Upper lobe of left lung (tissue), 6 donors: ENCODE results near the gene TDP2. TPM values are rescaled to one million over a fixed set of nuclear protein-coding genes. Genes with fewer than 3 reads are reported as not detected.
A peak's percentile ranks its signal among the peaks of the same experiment; 100 is the strongest.

Source experiments
- ATAC-seq, 2 donors: fragments of 200-7000 bp; cut with Tn5 transposase; one replicate each; pipeline ENCODE4 v1.9.1; 2022; ENCODE audit warnings: mild to moderate bottlenecking in 2 of 2, moderate library complexity in 2 of 2; ENCODE audit not compliant: low FRiP score in 2 of 2
- DNase-seq, 2 donors: peaks; one replicate each; pipeline ENCODE4 v3.0.0-alpha.2; 2019 to 2020
- H3K27ac ChIP-seq, 4 donors: fragments of 200-600 bp; sonication (generic); one replicate each; pipeline ENCODE4 v1.5.1; 2016 to 2019
- H3K27me3 ChIP-seq, 4 donors: fragments of 200-600 bp; sonication (generic); one replicate each; pipeline ENCODE4 v1.5.1; 2017 to 2019
- H3K36me3 ChIP-seq, 4 donors: fragments of 200-600 bp; sonication (generic); one replicate each; pipeline ENCODE4 v1.5.1; 2016 to 2019
- H3K4me1 ChIP-seq, 4 donors: fragments of 200-600 bp; sonication (generic); one replicate each; pipeline ENCODE4 v1.5.1; 2018 to 2019
- H3K4me3 ChIP-seq, 4 donors: fragments of 200-600 bp; sonication (generic); one replicate each; pipeline ENCODE4 v1.5.1; 2017 to 2019; ENCODE audit warnings: mild to moderate bottlenecking in 2 of 4, moderate library complexity in 1 of 4
- H3K9me3 ChIP-seq, 4 donors: fragments of 200-600 bp; sonication (generic); one replicate each; pipeline ENCODE4 v1.5.1; 2018 to 2019
- CTCF ChIP-seq, 6 experiments: fragments of 450-650 bp in 4 of 6; fragments of 200-600 bp in 2 of 6; sonication (generic) in 2 of 6; IDR thresholded peaks; one replicate each; pipeline ENCODE4 v1.5.1; 2016 to 2019; ENCODE audit warnings: antibody characterized with exemption in 6 of 6
- EP300 ChIP-seq, 4 donors: sonication (generic); formaldehyde crosslinking; IDR thresholded peaks; one replicate each; pipeline ENCODE4 v1.5.1; 2017; ENCODE audit warnings: antibody characterized with exemption in 4 of 4, control low read depth in 2 of 4
- POLR2A ChIP-seq, 4 donors: fragments of 450-650 bp; IDR thresholded peaks; one replicate each; pipeline ENCODE4 v1.5.1; 2016 to 2017; ENCODE audit warnings: antibody characterized with exemption in 4 of 4, mild to moderate bottlenecking in 2 of 4
- POLR2AphosphoS5 ChIP-seq, 2 donors: sonication (generic); formaldehyde crosslinking; IDR thresholded peaks; one replicate each; pipeline ENCODE4 v1.5.1; 2017; ENCODE audit warnings: antibody characterized with exemption in 2 of 2
- WGBS, 2 donors: methylation state at CpG; one replicate each; pipeline ENCODE4 v1.1.5; 2017 to 2018; 5-methylcytosine and 5-hydroxymethylcytosine counted together
- total RNA-seq, 6 donors: library from RNA; depleted of rRNA in 4 of 6; stranded (reverse); fragments of >200 nt in 4 of 6; gene quantifications; one replicate each; pipeline versions ENCODE4 v1.1.0 to v1.2.1, GENCODE V29; 2016 to 2021
- donor health status: DM: no; HTN: no; CAD: no; lungs with moderate emphysema.
- donor health status: DM: no; HTN: yes; CAD: no; lungs with severe emphysema.

TDP2 gene
- total RNA-seq, 6 donors from 2014 or later, result 33.8 to 101 (median 37.0) TPM

DNA sequence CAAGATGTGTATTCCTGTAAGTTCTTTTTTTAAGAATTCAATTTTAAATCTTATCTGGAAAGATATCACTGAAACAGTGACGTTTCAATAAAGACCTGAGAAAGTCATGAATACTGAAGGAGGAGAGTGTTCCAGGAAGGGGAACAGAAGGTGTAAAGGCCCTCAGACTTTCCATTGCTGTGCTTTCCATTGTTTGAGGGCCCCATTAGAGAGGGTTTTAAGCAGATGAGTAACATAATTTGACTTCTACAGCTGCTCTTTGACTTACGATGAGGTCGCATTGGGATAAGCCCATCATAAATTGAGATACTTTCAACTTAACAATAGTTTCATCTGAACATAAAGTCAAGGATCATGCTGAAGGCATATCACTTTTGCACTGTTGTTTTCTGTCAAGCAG lies 24.9 kb upstream of the TDP2 start:
- Histone ChIP-seq H3K4me1 (peaks cover 0 to 7% (median 0%) of the 10 kb centered on the region in 4 donors), H3K9me3 (no peaks in the 10 kb centered on the region), H3K36me3 (no peaks in the 10 kb centered on the region), H3K4me3 (no peak overlapping the region), H3K27me3 (no peaks in the 10 kb centered on the region), H3K27ac (no peak overlapping the region)
- ATAC-seq (no peak), DNase-seq (no peak)
- 86 to 92% methylated on average over 3 of the region's 3 CpGs for whole genome bisulfite sequencing, 2 donors
- TF ChIP-seq EP300 (IDR thresholded peaks at IDR 0.05) (no peak), POLR2A (IDR thresholded peaks at IDR 0.05) (no peak), CTCF (IDR thresholded peaks at IDR 0.05) (no peak), POLR2AphosphoS5 (IDR thresholded peaks at IDR 0.05) (no peak)

- Histone ChIP-seq H3K4me1 (peaks cover 0 to 5% (median 0%) of the 10 kb centered on the region in 4 donors), H3K9me3 (no peaks in the 10 kb centered on the region), H3K27me3 (no peaks in the 10 kb centered on the region), H3K36me3 (no peaks in the 10 kb centered on the region), H3K4me3 (no peak overlapping the region), H3K27ac (no peak overlapping the region)
- DNase-seq, result no peak
- TF ChIP-seq CTCF (IDR thresholded peaks at IDR 0.05), result no peak
- TF ChIP-seq POLR2AphosphoS5 (IDR thresholded peaks at IDR 0.05), result no peak
- TF ChIP-seq POLR2A (IDR thresholded peaks at IDR 0.05), result no peak
- no peak for TF ChIP-seq EP300 (IDR thresholded peaks at IDR 0.05)
- WGBS, 2 donors, result 80 to 92% methylated on average over 1 of the region's 1 CpG
- ATAC-seq, result no peak
Observed at GRCh38 chr6:24690593-24690992, 23.9 kb upstream of the TDP2 start.

GRCh38 chr6:24689964-24690363 lies 23.3 kb upstream of the TDP2 start:
- Histone ChIP-seq H3K27ac (no peak overlapping the region), H3K4me3 (no peak overlapping the region), H3K36me3 (no peaks in the 10 kb centered on the region), H3K27me3 (no peaks in the 10 kb centered on the region), H3K9me3 (no peaks in the 10 kb centered on the region), H3K4me1 (no peaks in the 10 kb centered on the region)
- 84 to 91% methylated on average over 2 of the region's 2 CpGs for WGBS, 2 donors
- no peak for DNase-seq
- peak in 1 of 2 donors; percentile 87 for ATAC-seq
- no peak for TF ChIP-seq CTCF (IDR thresholded peaks at IDR 0.05)
- TF ChIP-seq POLR2AphosphoS5 (IDR thresholded peaks at IDR 0.05), result no peak

- Histone ChIP-seq H3K27ac (no peak overlapping the region), H3K4me3 (no peak overlapping the region), H3K27me3 (no peaks in the 10 kb centered on the region), H3K36me3 (no peaks in the 10 kb centered on the region), H3K9me3 (no peaks in the 10 kb centered on the region), H3K4me1 (peaks cover 0 to 5% (median 0%) of the 10 kb centered on the region in 4 donors)
- no peak for TF ChIP-seq POLR2AphosphoS5 (IDR thresholded peaks at IDR 0.05)
- no peak for TF ChIP-seq POLR2A (IDR thresholded peaks at IDR 0.05)
- no peak for TF ChIP-seq EP300 (IDR thresholded peaks at IDR 0.05)
- TF ChIP-seq CTCF (IDR thresholded peaks at IDR 0.05), result no peak
- ATAC-seq (no peak), DNase-seq (no peak)
- WGBS, 2 donors, result 62 to 90% methylated on average over 4 of the region's 4 CpGs
Observed at GRCh38 chr6:24686946-24687345, 20.2 kb upstream of the TDP2 start.

DNA sequence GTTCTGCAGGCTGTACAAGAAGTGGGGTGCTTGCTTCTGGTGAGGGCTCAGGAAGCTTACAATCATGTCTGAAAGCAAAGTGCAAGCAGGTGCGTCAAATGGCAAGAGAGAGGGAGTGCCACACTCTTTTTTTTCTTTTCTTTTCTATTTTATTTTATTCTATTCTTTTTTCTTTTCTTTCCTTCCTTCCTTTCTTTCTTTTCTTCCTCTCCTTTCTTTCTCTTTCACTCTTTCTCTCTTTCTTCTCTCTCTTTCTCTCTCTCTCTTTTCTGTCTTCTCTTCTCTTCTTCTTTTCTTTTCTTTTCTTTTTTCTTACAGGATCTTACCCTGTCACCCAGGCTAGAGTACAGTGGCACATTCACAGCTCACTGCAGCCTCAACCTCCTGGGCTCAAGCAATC lies 19.7 kb upstream of the TDP2 start:
- WGBS, 2 donors, result 91 to 95% methylated on average over 1 of the region's 1 CpG
- no peak overlapping the region for H3K27ac ChIP-seq
- no peak for DNase-seq
- H3K27me3 ChIP-seq, result no peaks in the 10 kb centered on the region
- no peak overlapping the region for H3K4me3 ChIP-seq
- no peaks in the 10 kb centered on the region for H3K36me3 ChIP-seq
- H3K9me3 ChIP-seq, result no peaks in the 10 kb centered on the region
- TF ChIP-seq CTCF (IDR thresholded peaks at IDR 0.05) (no peak), EP300 (IDR thresholded peaks at IDR 0.05) (no peak), POLR2AphosphoS5 (IDR thresholded peaks at IDR 0.05) (no peak), POLR2A (IDR thresholded peaks at IDR 0.05) (no peak)
- H3K4me1 ChIP-seq, result peaks cover 0 to 5% (median 0%) of the 10 kb centered on the region in 4 donors
- ATAC-seq, result no peak
